Skeletal muscle tissue (tissue), 4 donors: Measurements from ENCODE around the gene RTF2. TPM values are rescaled to one million over a fixed set of nuclear protein-coding genes. Genes with fewer than 3 reads are reported as not detected.

ENCODE experiments used
- H3K27ac ChIP-seq: one replicate; pipeline ENCODE4 v1.7.0; 2013; ENCODE audit warnings: mild to moderate bottlenecking, low read depth, low read length, inconsistent platforms
- H3K27me3 ChIP-seq, 3 donors: one replicate each; pipeline ENCODE4 v1.7.0; 2013; ENCODE audit warnings: low read length in 3 of 3; ENCODE audit not compliant: control insufficient read depth in 3 of 3, insufficient read depth in 3 of 3
- H3K36me3 ChIP-seq, 3 donors: one replicate each; pipeline ENCODE4 v1.7.0; 2013; ENCODE audit warnings: low read length in 3 of 3; ENCODE audit not compliant: control insufficient read depth in 3 of 3, insufficient read depth in 3 of 3
- H3K4me1 ChIP-seq, 3 donors: one replicate each; pipeline ENCODE4 v1.7.0; 2013; ENCODE audit warnings: low read length in 3 of 3, mild to moderate bottlenecking in 3 of 3; ENCODE audit not compliant: control insufficient read depth in 3 of 3, insufficient read depth in 3 of 3
- H3K4me3 ChIP-seq, 3 donors: one replicate each; pipeline ENCODE4 v1.7.0; 2013; ENCODE audit warnings: low read length in 3 of 3
- H3K9ac ChIP-seq, 3 donors: one replicate each; pipeline ENCODE4 v1.7.0; 2013; ENCODE audit warnings: low read length in 3 of 3, mild to moderate bottlenecking in 3 of 3, moderate library complexity in 2 of 3, low read depth in 1 of 3
- H3K9me3 ChIP-seq, 3 donors: one replicate each; pipeline ENCODE4 v1.7.0; 2013; ENCODE audit warnings: low read length in 3 of 3; ENCODE audit not compliant: control insufficient read depth in 3 of 3
- total RNA-seq: library from RNA; depleted of rRNA; stranded (reverse); fragments of >200 nt; gene quantifications from one replicate; pipeline ENCODE4 v1.2.3, GENCODE V29; 2014
- donor health status: Osteomylitis.

Gene RTF2, protein sequence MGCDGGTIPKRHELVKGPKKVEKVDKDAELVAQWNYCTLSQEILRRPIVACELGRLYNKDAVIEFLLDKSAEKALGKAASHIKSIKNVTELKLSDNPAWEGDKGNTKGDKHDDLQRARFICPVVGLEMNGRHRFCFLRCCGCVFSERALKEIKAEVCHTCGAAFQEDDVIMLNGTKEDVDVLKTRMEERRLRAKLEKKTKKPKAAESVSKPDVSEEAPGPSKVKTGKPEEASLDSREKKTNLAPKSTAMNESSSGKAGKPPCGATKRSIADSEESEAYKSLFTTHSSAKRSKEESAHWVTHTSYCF
- 68.4 TPM for total RNA-seq

GRCh38 chr20:56468316-56469076 is at the start of gene RTF2:
Gene RTF2 (plus strand): TSS chr20:56468627. CDS start chr20:56468698, 71 bp downstream.
- no peaks in the 10 kb centered on the region for H3K27me3 ChIP-seq
- peaks cover 13 to 20% (median 16%) of the 10 kb centered on the region in 3 donors for H3K4me1 ChIP-seq
- peak within 1 kb of the TSS; percentile 92 to 95 (median 93) for H3K9ac ChIP-seq
- H3K9me3 ChIP-seq, result no peaks in the 10 kb centered on the region
- H3K4me3 ChIP-seq, result peak within 1 kb of the TSS; percentile 92 to 100 (median 92)
- peaks cover under 1 to 13% (median 3%) of the 10 kb centered on the region in 3 donors for H3K36me3 ChIP-seq
- H3K27ac ChIP-seq, result peak within 1 kb of the TSS; percentile 92

GRCh38 chr20:56420028-56420427 is 48.4 kb upstream of the RTF2 start:
- Histone ChIP-seq H3K4me3 (no peak overlapping the region), H3K36me3 (peaks cover 0 to 5% (median 0%) of the 10 kb centered on the region in 3 donors), H3K27ac (no peak overlapping the region), H3K4me1 (peaks cover 0 to 6% (median 0%) of the 10 kb centered on the region in 3 donors), H3K9ac (no peak overlapping the region), H3K9me3 (no peaks in the 10 kb centered on the region), H3K27me3 (no peaks in the 10 kb centered on the region)

DNA sequence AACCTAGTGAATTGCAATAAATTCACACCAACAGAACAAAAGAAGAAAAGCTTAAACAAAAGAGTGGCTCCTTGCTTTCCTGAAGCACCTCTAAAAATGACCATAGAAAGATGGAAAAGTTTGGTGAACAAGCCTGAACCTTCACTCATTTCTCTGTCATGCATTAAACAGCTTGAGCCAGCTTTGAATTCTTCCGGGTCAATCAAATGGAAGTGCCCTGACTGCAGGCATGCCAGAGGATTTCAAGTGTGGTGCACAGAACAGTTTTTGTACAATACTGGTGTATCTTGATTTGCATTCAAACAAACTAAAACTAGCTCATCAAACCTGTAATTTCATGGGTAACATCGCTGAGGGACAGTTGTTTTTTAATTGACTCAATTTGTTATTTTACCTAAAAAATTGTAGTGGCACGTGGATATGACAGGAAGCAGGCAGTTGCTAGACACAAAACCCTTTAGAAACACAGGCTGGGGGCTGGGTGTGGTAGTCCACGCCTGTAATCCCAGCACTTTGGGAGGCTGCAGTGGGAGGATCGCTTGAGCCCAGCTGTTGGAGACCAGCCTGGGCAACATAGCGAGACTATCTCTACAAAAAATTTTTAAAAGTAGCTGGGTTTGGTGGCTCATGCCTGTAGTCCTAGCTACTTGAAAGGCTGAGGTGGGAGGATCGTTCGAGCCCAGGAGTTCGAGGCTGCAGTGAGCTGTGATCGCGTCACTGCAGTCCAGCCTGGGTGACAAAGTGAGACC is 47.3 kb upstream of the RTF2 start:
- H3K4me1 ChIP-seq, result peaks cover 0 to 6% (median 0%) of the 10 kb centered on the region in 3 donors
- no peak overlapping the region for H3K9ac ChIP-seq
- H3K36me3 ChIP-seq, result no peaks in the 10 kb centered on the region
- no peaks in the 10 kb centered on the region for H3K27me3 ChIP-seq
- H3K4me3 ChIP-seq, result no peak overlapping the region
- H3K9me3 ChIP-seq, result no peaks in the 10 kb centered on the region
- H3K27ac ChIP-seq, result no peak overlapping the region

DNA sequence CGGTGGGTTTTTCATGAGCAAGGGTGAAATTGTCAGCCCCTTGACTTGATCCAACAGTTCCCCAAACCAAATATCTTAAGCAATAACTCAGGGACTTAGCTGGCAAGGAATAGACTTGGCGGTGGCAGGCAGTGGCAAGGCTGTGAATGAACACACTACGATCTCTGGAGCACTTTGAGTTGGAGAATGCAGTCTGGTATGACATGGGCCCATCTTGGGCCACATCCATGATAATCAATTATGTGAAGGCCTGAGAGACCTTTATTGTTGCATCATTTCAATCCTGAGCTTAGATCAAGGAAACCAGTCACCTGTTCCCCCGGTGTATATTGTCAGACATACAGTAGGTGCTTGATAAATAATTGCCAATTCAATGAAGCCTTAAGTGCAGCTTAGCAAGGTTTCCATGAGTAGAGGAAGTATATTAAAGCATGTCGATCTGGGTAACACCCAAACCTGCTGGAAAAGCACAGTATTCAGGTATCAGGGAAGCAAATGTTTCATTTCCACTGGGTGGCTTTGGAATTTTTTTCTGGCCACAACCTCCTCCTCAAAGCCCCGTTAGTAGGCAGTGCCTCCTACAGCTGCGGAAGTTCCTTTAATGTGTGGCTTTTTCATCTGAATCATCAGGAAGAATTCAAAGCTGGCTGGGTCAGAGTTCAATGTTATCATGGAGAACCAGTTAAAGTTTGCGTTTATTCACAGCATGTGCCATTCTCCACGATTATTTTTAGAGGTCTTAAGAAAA is 46.2 kb upstream of the RTF2 start:
- Histone ChIP-seq H3K27ac (no peak overlapping the region), H3K4me3 (no peak overlapping the region), H3K9me3 (no peaks in the 10 kb centered on the region), H3K9ac (no peak overlapping the region), H3K4me1 (peaks cover 0 to 6% (median 0%) of the 10 kb centered on the region in 3 donors), H3K27me3 (no peaks in the 10 kb centered on the region), H3K36me3 (no peaks in the 10 kb centered on the region)

GRCh38 chr20:56422824-56423189 is 45.6 kb upstream of the RTF2 start:
- Histone ChIP-seq H3K9me3 (no peaks in the 10 kb centered on the region), H3K4me1 (peaks cover 0 to 4% (median 0%) of the 10 kb centered on the region in 3 donors), H3K27ac (no peak overlapping the region), H3K4me3 (no peak overlapping the region), H3K27me3 (no peaks in the 10 kb centered on the region), H3K36me3 (no peaks in the 10 kb centered on the region), H3K9ac (no peak overlapping the region)

- Histone ChIP-seq H3K9me3 (no peaks in the 10 kb centered on the region), H3K4me3 (no peak overlapping the region), H3K36me3 (no peaks in the 10 kb centered on the region), H3K9ac (no peak overlapping the region), H3K27me3 (no peaks in the 10 kb centered on the region), H3K27ac (no peak overlapping the region), H3K4me1 (no peaks in the 10 kb centered on the region)
Observed at GRCh38 chr20:56423211-56423610, 45.2 kb upstream of the RTF2 start.

DNA sequence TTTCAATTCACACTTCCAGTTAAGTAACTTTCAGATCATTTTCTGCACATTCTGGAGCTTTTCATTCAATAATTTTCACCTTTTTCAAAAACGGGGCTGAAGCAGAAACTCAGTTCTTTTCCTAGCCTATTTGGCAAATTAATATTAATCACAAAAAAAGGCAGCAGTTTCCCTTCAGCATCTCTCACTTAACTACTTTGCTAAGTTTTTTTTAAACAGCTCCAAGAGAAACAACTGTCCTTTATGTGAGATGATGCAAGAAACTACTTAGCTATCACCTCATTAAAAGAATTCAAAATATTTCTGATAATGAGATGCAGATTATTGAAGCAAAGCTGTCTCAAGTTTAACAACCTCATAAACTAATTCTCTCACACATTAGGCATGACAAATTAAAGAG is 44.5 kb upstream of the RTF2 start:
- no peaks in the 10 kb centered on the region for H3K9me3 ChIP-seq
- no peaks in the 10 kb centered on the region for H3K27me3 ChIP-seq
- H3K4me3 ChIP-seq, result no peak overlapping the region
- H3K4me1 ChIP-seq, result no peaks in the 10 kb centered on the region
- H3K27ac ChIP-seq, result no peak overlapping the region
- H3K36me3 ChIP-seq, result no peaks in the 10 kb centered on the region
- H3K9ac ChIP-seq, result no peak overlapping the region

GRCh38 chr20:56424931-56425330 is 43.5 kb upstream of the RTF2 start:
- H3K27ac ChIP-seq, result no peak overlapping the region
- no peaks in the 10 kb centered on the region for H3K9me3 ChIP-seq
- H3K36me3 ChIP-seq, result no peaks in the 10 kb centered on the region
- no peaks in the 10 kb centered on the region for H3K4me1 ChIP-seq
- H3K27me3 ChIP-seq, result no peaks in the 10 kb centered on the region
- no peak overlapping the region for H3K4me3 ChIP-seq
- no peak overlapping the region for H3K9ac ChIP-seq

DNA sequence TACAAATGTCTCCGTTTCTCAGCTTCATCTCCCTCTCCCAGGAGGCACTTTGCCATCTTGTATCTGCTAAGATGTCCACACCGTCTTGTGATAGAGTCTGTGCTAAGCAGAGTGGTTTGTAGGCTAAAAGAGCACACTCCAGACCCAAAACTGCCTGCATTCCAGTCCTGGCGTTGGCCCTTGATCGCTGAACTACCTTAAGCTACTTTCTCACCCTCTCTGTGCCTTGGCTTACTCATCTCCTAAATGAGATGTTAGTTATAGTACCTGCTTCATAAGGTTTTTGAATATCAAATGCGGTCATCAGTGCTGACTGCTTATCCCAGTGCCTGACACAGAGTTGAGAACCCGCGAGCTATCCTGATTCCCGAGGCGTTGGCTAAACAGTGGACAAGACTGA is 42.4 kb upstream of the RTF2 start:
- no peak overlapping the region for H3K9ac ChIP-seq
- no peak overlapping the region for H3K4me3 ChIP-seq
- H3K36me3 ChIP-seq, result no peaks in the 10 kb centered on the region
- H3K4me1 ChIP-seq, result no peaks in the 10 kb centered on the region
- no peaks in the 10 kb centered on the region for H3K27me3 ChIP-seq
- no peak overlapping the region for H3K27ac ChIP-seq
- H3K9me3 ChIP-seq, result no peaks in the 10 kb centered on the region
